Stimulated activated CD4-positive, alpha-beta T cell treated with anti-CD3 and anti-CD28 coated beads, Interleukin-4, amount 100 ng/mL, for 4 hours (primary cell): ENCODE data around the gene PDE6B.
"Not testable (repeated sequence)": the region's sequence is repeated elsewhere in the genome, so short reads cannot be mapped to it uniquely, and the experiment has no call there.

Source experiments
- DNase-seq, 2 experiments: peaks; one replicate each; pipeline ENCODE4 v3.0.0-alpha.2; 2020

The PDE6B gene

GRCh38 chr4:687048-687970, 61.9 kb downstream of the PDE6B start:
- DNase-seq, result no peak

DNA sequence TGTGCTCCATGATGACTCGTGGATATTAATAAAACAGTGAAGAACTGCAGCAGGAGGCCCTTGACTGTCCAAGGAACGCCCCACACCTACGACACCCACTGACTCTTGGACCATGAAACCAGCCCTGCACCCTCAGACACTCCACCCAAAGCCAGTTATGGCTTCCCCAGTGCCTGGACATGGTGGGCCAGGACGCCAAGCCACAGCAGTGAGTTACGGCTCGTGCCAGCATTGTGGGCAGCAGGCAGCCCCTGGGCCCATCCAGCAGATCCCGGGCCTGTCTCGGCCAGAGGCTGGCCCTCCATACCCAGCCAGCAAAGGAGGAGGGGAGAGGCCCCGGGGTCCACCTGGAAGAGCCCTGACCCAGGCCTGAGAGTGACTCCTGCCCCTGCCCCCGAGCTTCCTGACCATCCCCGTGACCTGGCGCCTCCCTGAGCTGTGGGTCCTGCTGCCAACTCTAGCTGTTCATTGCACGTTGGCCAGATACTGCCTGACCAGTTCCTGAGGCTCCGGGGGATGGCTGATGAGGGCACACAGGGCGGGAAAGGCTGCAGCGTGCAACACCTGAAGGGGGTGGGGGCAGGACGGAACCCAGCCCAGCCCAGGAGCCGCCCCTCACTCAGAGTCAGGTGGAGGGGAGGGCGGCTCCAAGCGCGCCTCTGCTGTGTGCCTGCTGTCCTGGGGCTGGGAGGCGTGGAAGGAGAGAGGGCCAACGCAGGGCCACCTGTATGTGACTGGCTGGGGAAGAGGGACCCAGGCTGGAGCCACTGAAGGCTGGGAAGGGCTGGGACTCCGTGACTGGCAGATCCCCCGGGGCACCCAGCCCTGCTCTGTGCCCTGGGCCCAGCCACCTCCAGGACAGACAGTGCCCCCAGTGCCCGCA, 62.8 kb downstream of the PDE6B start:
- DNase-seq, result no peak

DNA sequence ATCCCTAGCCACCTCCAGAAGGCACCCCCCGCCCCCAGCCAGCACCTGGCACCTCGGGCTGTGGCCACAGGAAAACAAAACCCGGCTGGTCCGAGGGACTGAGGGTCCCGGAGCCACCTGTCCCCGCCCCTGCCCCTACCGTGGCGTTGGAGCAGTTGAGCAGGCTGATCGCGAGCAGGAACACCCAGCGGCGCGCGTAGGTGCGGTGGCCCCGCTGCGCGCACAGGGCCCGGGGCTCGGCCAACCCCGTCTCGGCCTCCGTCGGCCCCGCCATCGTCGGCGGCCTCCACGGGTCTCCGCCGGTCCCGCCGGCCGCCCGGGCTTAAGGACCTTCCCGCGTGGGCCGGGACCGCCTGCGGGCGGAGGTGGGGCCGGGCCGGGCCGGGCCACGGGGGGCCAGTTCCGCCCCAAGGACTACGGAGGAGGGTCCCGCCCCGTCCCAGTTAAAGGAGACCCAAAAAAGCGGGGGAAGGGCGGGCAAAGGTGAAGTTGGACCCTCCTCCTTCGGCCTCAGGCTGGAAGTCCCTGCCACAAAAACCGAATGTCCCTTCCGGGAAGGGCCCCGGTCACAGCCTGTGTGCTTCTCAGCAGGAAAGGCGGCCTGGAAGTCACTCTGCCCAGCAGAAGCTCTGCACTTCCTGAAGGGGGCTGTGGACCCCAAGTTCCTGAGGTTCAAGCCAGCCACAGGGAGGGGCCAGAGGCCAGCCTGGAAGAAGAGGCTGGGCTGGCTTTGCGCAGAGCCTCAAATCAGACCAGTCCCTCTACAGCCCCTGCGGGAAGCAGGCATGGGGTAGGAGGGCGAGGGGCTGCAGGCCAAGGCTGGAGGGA, 63.7 kb downstream of the PDE6B start, which contains the start of gene SLC49A3:
Gene SLC49A3 (minus strand): TSS at position 298 of the 828 bp plus-strand sequence. CDS start 24 bp downstream, at position 274.
- no peak for DNase-seq

GRCh38 chr4:689723-690122, 64.3 kb downstream of the PDE6B start:
- DNase-seq, result no peak

- DNase-seq, result no peak
Measured at GRCh38 chr4:692771-693554, 67.6 kb downstream of the PDE6B start.

GRCh38 chr4:694341-694940, 69.1 kb downstream of the PDE6B start:
- DNase-seq, result not testable (repeated sequence)

DNA sequence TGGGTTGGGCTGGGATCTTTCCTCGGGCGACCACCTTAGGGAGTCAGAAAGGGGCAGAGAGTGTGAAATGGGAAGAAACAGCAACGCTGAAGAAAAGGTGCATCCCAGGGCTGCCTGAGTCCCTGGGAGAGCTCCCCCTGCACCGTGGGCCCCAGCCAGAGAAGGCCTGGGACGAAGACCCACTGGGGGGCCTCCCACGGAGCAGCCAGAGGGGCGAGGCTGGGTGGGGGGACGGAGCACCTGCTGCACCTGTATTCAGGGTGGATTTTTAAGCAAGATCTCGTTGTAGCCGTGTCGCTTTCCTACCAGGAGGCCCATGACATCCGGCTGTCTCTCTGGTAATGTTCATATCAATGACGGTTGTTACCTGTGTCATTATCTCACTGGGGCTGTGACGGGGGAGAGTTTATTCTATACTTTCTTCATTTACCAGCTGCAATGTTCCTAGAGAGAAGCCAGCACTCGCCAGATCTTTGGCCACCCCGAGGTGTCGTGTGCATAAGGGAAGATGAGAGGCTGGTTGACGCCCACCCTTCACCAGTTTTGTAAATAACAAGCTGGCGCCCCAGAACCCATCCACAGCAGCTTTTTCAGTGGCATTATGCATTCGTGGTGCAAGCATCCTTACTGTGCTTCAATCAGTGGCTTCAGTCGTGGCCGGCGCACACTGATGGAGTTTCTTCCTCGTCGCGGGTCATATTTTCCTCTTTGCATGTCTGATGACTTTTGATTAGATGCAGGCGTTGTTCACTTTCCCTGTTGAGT, 74.6 kb downstream of the PDE6B start:
- no peak for DNase-seq

DNA sequence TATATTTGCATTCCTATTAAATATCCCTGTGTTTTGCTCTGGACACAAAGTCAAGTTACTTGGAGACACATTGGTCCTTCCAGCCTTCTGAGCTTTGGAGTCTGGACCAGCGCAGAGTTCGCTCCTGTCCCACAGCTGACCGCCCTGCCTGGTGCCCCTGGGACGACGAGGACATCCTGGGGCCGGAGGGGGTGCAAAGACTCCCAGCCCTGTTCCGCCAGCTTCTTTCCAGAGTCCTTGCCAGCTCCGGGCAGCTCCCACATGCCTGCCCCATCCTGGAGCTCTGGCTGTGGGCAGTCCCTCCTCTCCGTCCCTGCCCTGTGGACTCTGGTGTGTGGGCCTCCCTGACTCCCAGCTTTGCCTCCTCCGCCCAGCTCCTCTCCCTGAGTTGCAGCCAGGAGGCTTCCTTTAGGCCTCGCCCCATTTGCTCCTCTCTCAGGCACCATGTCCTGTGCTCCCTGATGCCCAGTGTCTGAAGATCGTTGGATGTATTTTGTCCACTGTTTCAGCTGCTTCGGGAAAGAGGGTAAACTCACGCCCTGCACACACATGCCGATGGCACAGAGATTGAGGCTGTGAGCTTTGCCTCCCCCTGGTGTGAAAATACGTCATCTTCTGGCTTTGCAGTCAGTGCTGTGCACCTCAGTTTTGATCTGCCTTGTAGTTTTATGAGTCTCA, 75.4 kb downstream of the PDE6B start:
- DNase-seq, result no peak

GRCh38 chr4:702618-703048, 77.3 kb downstream of the PDE6B start:
- DNase-seq, result no peak

- no peak for DNase-seq
Measured at GRCh38 chr4:703336-704197, 78.2 kb downstream of the PDE6B start.

DNA sequence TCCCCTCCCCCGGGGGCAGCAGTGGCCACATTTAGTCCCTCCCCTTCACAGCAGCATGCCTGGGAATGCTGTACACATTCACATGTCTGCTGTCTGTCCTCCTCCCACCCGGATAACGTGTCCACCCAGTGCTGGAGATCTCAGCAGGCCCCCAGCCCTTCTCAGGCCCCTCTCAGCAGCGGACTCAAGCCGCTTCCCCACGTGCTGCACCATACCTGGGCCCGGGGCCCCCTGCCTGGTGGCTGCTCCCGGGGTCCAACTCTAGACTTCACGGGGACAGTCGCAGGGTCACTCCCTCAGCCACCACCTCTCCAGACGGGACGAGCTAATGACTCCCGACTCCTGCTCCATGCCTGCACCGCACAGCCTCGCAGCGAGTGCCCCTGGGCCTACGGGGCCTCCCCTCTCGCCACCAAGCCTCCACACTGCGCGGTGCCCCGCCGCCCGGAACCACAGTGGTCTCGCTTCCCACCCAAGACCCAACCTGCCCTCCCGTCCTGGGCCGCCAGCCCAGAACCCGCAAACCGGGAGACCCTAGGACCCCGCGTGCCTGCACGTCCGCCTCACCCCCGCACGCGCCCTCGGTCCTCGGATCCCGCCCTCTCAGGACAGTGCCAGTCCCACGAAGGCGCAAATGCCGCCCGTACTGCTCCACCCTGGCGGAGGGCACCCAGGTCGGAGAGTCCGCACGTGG, 79.0 kb downstream of the PDE6B start:
- no peak for DNase-seq

DNA sequence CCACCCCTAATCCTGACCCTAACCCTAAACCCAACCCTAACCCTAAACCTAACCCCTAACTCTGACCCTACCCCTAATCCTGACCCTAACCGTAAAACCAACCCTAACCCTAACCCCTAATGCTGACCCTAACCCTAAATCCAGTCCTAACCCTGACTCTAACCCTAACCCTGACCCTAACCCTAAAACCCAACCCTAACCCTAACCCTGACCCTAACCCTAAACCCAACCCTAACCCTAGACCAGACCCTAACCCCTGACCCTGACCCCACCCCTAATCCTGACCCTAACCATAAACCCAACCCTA, 79.6 kb downstream of the PDE6B start:
- DNase-seq, result no peak

GRCh38 chr4:705278-706082, 80.1 kb downstream of the PDE6B start, which contains the start of gene PCGF3:
Gene PCGF3, plus strand, starts transcription at chr4:705832. Its CDS starts 27,849 bp downstream, at chr4:733681.
- DNase-seq, result peak; percentile 94 to 98

GRCh38 chr4:706083-706633, 80.8 kb downstream of the PDE6B start:
- not testable (repeated sequence) for DNase-seq

- no peak for DNase-seq
Measured at GRCh38 chr4:706834-707598, 81.6 kb downstream of the PDE6B start.

DNA sequence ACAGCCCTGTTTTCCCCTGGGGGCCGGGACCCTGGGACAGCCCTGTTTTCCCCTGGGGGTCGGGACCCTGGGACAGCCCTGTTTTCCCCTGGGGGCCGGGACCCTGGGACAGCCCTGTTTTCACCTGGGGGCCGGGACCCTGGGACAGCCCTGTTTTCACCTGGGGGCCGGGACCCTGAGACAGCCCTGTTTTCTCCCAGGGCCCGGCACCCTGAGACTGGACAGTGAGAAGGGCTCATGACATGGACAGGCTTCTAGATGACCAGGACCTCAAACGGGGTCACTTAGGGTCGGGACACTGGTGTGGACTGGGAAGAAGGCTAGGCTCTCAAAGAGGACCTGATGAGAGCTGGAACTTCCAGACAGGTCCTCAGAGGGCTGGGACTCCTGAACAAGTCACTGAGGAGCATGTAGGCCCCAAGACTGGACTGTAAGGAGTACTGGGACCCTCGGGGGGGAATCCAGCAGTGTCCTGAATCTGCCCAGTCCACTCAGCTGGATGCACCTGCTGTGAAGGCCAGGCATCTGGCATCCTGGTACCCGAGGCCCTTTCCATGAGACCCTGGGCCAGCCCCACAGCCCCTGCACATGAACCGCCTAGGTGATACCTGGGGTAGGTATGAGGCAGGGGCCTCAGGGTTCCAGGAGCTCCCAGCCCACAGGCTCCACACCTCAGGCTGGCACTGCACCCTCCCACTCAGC, 82.7 kb downstream of the PDE6B start:
- no peak for DNase-seq
